Measurements from ENCODE around the gene PDK2.

DNA sequence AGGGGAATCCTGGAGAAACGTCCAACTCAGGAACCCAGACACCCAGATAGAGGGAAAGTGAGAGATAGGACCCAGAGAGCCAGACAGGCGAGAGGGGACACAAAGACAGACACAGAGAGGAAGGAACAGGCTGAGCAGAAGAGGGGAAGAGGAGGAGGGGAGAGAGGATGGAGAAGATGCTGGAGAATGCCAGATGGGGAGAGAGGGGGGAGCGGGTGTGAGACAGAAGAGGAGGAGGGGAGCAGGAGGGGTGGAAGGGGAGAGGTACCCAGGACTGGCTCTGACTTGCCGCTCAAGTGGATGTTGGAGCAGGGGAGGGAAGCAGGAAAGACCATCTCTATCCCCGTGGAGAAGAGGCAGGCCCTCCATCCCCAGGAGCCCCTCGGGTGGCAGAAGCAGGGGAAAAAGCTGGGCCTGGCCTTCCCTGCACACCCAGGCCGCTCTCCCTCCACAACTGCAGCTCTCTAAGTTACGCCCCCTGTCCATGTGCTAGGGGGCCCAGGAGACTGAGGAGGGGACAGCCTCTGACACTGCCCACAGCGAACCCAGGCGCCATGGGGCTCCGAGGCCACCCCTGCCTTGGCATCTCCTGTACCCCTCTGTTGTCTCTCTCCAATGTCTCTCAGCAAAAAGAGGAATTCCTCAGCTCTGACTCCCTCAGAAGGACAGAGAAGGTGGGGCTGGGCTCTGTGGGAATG is 50.5 kb downstream of the PDK2 start:
- TF ChIP-seq EZH2 (IDR thresholded peaks at IDR 0.05; ENCODE audit: insufficient read depth, poor library complexity, severe bottlenecking) (no peak), EZH2phosphoT487 (IDR thresholded peaks at IDR 0.05; ENCODE audit: insufficient read depth, low read depth) (no peak)

All from GM23248 (cell line).